ENCODE measurements around the gene ATG16L1.

ATG16L1 gene

DNA sequence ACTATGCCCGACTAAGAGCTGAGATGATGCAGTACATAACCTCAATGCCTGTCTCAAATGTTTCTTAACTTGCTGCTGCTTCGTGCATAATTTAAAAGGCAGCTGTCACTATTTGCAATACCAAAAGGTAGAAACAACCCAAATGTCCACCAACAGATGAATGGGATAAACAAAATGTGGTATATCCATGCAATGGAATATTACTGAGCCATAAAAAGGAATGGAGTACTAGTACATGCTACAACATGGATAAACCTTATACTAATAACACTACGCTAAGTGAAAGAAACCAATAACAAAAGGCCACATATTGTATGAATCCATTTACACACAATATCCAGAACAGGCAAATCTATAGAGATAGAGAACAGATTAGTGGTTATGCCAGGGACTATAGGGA is 89.8 kb downstream of the ATG16L1 start:
- Histone ChIP-seq H3K9me3 (ENCODE audit: insufficient read depth, low read depth, low read length) (peaks cover 5% of the 10 kb centered on the region), H3K9ac (ENCODE audit: low read depth, low read length) (no peak overlapping the region), H3K27ac (ENCODE audit: low read length) (no peak overlapping the region), H3K4me3 (ENCODE audit: low read length) (no peak overlapping the region), H3K4me1 (ENCODE audit: insufficient read depth, low read length) (no peaks in the 10 kb centered on the region), H3K36me3 (ENCODE audit: insufficient read depth, low read depth, low read length) (no peaks in the 10 kb centered on the region), H3K27me3 (ENCODE audit: insufficient read depth, low read length) (peaks cover 16% of the 10 kb centered on the region)

DNA sequence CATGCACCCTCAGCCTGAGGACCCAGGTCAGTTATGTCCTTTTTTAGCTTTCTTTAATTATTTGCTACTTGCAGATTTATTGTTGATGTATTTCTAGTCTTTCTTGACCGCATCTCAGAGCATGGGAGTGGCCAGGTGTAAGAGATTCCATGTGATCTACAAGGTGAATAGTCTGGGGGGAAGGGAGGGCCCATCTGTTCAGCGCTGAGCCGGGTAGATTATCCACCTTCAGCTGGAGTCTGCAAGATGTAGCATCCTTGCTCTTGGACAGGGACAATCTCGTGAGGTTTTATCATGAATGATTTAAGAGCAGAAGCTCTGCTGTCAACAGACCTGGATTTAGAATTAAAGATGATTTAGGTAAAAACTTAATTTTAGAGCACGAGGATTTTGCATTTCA is 90.8 kb downstream of the ATG16L1 start:
- H3K27me3 ChIP-seq (ENCODE audit: insufficient read depth, low read length), result peaks cover 13% of the 10 kb centered on the region
- no peak overlapping the region for H3K4me3 ChIP-seq (ENCODE audit: low read length)
- peaks cover 5% of the 10 kb centered on the region for H3K9me3 ChIP-seq (ENCODE audit: insufficient read depth, low read depth, low read length)
- no peaks in the 10 kb centered on the region for H3K4me1 ChIP-seq (ENCODE audit: insufficient read depth, low read length)
- H3K36me3 ChIP-seq (ENCODE audit: insufficient read depth, low read depth, low read length), result no peaks in the 10 kb centered on the region
- H3K27ac ChIP-seq (ENCODE audit: low read length), result no peak overlapping the region
- no peak overlapping the region for H3K9ac ChIP-seq (ENCODE audit: low read depth, low read length)

DNA sequence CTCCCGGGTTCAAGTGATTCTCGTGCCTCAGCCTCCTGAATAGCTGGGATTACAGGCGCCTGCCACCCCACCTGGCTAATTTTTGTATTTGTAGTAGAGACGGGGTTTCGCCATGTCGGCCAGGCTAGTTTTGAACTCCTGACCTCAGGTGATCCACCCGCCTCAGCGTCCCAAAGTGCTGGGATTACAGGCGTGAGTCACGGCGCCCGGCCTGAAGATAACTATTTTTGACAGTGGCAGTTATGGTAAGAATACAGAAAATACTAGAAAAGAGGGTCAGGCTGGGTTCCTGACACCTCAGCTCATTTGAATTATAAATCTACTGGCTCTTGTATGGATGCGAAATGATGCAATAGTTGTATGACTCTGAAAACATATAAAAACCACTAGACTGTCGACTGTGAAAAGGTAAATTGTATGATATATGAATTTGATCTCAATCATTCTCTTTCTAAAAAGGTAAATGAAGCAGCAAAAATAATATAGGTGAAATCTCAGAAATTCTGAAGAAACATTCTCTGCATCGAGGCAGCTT is 91.8 kb downstream of the ATG16L1 start:
- H3K9ac ChIP-seq (ENCODE audit: low read depth, low read length), result no peak overlapping the region
- H3K9me3 ChIP-seq (ENCODE audit: insufficient read depth, low read depth, low read length), result peaks cover 5% of the 10 kb centered on the region
- H3K4me3 ChIP-seq (ENCODE audit: low read length), result no peak overlapping the region
- no peaks in the 10 kb centered on the region for H3K4me1 ChIP-seq (ENCODE audit: insufficient read depth, low read length)
- peaks cover 7% of the 10 kb centered on the region; the same call in 1 of the 2 replicates for H3K27me3 ChIP-seq (ENCODE audit: insufficient read depth, low read length)
- H3K27ac ChIP-seq (ENCODE audit: low read length), result no peak overlapping the region
- no peaks in the 10 kb centered on the region for H3K36me3 ChIP-seq (ENCODE audit: insufficient read depth, low read depth, low read length)
